COR-L47 (cell line): ENCODE results near the gene BEND2.

Experiments
- DNase-seq: peaks from one replicate; lab custom pipeline; 2025; lab: John Stamatoyannopoulos, UW

The BEND2 gene

DNA sequence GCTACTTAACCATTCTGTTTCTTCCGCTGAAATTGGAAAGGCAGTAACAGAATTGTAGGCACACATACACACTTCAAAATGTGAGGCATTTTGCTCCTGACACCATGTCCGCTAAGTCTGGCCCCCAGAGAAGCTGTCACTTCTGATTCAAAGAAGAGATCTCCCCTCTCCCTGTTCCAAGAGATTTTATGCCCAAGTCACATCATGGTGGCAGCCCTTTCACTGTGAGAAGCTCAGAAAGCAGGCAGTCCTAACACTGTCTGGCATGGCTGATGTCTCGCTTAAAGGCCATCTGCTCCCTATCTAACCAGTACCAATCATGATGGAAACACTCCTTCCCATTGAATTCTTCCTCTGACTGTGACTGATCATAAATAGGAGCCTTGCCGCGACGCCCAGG, 83.9 kb downstream of the BEND2 start:
- no peak for DNase-seq

DNA sequence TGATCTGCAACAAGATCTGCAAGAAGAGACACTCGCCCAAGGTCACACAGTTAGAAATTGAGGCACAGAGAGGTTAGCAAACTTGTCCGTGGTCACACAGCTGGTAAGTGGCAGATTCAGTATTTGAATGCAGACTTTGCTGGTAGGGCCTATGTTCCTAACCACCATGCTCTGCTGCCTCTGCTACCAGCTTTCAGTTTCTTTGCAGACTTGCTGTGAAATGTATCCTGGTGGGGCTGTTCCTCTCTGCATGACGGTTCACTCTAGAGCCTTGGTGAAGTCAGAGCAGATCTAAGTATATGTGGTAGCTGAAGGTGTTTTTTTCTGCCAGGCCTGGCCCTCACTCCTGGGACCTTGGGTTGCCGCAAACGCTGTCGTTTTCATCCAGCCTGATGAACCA, 87.1 kb downstream of the BEND2 start:
- DNase-seq, result no peak

DNA sequence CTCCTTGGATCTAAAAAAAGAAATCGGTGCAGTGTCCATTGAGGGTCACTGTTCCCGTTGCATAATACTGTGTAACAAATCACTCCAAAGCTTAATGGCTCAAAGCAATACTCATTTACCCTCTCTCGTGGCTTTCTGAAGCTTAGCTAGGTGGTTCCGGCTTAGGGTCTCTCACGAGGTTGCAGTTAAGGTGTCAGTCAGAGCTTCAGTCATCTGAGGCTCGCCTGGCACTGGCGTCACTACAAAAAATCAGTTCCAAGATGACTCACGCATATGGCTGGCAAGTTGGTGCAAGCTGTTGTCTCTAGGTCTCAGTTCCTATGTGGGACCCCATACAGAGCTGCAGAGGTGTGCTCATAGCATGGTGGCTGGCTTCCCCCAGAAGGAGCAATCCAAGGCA, 91.0 kb downstream of the BEND2 start:
- DNase-seq, result no peak

DNA sequence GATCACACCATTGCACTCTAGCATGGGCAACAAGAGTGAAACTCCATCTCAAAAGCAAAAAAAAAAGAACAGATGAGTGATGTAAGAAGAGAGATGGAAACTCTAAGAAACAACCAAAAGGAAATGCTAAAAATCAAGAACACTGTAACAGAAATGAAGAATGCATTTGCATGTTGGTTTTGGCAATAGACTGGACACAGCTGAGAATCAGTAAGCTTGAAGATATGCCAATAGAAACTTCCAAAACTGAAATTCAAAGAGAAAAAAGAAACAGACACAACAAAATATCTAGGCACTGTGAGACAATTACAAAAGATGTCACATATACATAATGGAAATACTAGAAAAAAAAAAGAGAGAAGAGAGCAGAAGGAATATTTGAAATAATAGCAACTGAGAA, 93.7 kb downstream of the BEND2 start:
- DNase-seq, result no peak

DNA sequence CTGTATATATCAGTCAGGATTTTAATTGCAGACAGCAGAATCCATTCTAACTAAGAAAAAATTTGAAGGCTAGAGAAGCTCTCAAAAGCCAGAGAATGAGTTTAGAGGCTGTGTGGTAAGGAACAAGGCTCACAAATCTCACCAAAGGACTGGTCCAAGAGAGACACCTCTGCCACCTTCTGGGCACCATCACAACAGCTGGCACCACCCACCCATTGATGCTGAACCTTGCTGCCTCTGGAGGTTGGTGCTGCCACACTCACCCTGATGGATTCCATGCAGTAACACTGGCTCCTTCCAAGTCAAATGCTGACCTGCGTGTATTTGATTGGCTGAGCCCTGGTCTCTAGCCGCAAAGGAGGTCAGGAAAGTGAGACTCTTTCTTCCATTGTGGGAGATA, 100.8 kb downstream of the BEND2 start:
- DNase-seq, result peak; percentile 40
